Dedifferentiated amniotic fluid mesenchymal stem cell (primary cell): Measurements from ENCODE around the gene KCNB1.
A peak's percentile ranks its signal among the peaks of the same experiment; 100 is the strongest.

Experiments
- DNase-seq: peaks from one replicate; pipeline ENCODE4 v3.0.0-alpha.2; 2016; ENCODE audit errors: extremely low spot score

KCNB1 gene

GRCh38 chr20:49391404-49392245, 90.8 kb downstream of the KCNB1 start:
- DNase-seq: no peak

- DNase-seq: no peak
Observed at GRCh38 chr20:49389854-49390253, 92.6 kb downstream of the KCNB1 start.

- no peak for DNase-seq
Observed at GRCh38 chr20:49388744-49389143, 93.7 kb downstream of the KCNB1 start.

GRCh38 chr20:49387581-49387939, 94.9 kb downstream of the KCNB1 start:
- no peak for DNase-seq

GRCh38 chr20:49386848-49387580, 95.5 kb downstream of the KCNB1 start:
- DNase-seq: no peak

GRCh38 chr20:49385465-49385864, 97.0 kb downstream of the KCNB1 start:
- no peak for DNase-seq

- peak; percentile 31 for DNase-seq
Observed at GRCh38 chr20:49384437-49385434, 97.7 kb downstream of the KCNB1 start.

GRCh38 chr20:49381558-49382493, 100.6 kb downstream of the KCNB1 start:
- no peak for DNase-seq

GRCh38 chr20:49380337-49380780, 102.1 kb downstream of the KCNB1 start:
- DNase-seq: no peak

- DNase-seq: no peak
Observed at GRCh38 chr20:49379338-49379737, 103.1 kb downstream of the KCNB1 start.

GRCh38 chr20:49377326-49377725, 105.1 kb downstream of the KCNB1 start:
- DNase-seq: no peak

- DNase-seq: no peak
Observed at GRCh38 chr20:49375170-49375569, 107.3 kb downstream of the KCNB1 start.

GRCh38 chr20:49372095-49372734, 110.3 kb downstream of the KCNB1 start:
- DNase-seq: no peak

- DNase-seq: no peak
Observed at GRCh38 chr20:49368596-49368995, 113.9 kb downstream of the KCNB1 start.

- DNase-seq: no peak
Observed at GRCh38 chr20:49367113-49367512, 115.4 kb downstream of the KCNB1 start.

GRCh38 chr20:49366687-49367086, 115.8 kb downstream of the KCNB1 start:
- DNase-seq: no peak

- DNase-seq: no peak
Observed at GRCh38 chr20:49361862-49362660, 120.4 kb downstream of the KCNB1 start.

GRCh38 chr20:49360242-49360968, 122.1 kb downstream of the KCNB1 start:
- no peak for DNase-seq

GRCh38 chr20:49356676-49357075, 125.8 kb downstream of the KCNB1 start:
- DNase-seq: no peak
